ENCODE measurements around the gene SMIM41.

- TF ChIP-seq, protein P1, sequence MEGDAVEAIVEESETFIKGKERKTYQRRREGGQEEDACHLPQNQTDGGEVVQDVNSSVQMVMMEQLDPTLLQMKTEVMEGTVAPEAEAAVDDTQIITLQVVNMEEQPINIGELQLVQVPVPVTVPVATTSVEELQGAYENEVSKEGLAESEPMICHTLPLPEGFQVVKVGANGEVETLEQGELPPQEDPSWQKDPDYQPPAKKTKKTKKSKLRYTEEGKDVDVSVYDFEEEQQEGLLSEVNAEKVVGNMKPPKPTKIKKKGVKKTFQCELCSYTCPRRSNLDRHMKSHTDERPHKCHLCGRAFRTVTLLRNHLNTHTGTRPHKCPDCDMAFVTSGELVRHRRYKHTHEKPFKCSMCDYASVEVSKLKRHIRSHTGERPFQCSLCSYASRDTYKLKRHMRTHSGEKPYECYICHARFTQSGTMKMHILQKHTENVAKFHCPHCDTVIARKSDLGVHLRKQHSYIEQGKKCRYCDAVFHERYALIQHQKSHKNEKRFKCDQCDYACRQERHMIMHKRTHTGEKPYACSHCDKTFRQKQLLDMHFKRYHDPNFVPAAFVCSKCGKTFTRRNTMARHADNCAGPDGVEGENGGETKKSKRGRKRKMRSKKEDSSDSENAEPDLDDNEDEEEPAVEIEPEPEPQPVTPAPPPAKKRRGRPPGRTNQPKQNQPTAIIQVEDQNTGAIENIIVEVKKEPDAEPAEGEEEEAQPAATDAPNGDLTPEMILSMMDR (IDR thresholded peaks at IDR 0.05), result peak; percentile 33 to 74 (median 56)
- TF ChIP-seq POLR2A (IDR thresholded peaks at IDR 0.05), result no peak
Measured at GRCh38 chr12:52121824-52122539, 42.5 kb downstream of the SMIM41 start.
